ENCODE results near the gene S100Z. TPM values are rescaled to one million over a fixed set of nuclear protein-coding genes. Genes with fewer than 3 reads are reported as not detected.
A peak's percentile ranks its signal among the peaks of the same experiment; 100 is the strongest.

Gene S100Z
- polyA plus RNA-seq, 2 of the 4 experiments (the other 2 are of a cell fraction): not detected

DNA sequence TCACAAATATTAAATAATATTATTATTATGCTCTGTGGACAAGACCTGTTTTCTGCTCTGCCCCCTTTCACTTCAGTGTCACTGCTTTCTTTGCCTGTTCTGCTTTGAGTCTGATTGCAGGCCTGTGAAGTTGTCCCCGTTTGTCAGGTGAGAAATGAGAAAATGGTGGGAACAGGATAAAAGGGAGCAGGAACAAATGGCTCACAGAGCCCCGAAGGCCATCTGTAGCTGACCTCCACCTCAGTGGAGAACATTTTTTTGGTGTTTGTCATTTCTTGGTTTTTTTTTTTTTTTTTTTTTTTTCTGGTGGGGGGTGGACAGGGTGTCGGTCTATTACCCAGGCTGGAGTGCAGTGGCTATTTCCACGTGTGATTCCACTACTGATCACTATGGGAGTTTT is 13.2 kb upstream of the S100Z start:
- Histone ChIP-seq H3K4me2 (peak overlapping the region; percentile 31), H3K27ac (peak overlapping the region; percentile 22 to 51; a peak in 4 of 6 replicates), H3K4me1 (peaks cover 34% of the 10 kb centered on the region), H3K4me3 (no peak overlapping the region), H3K9me3 (no peaks in the 10 kb centered on the region)
- FAIRE-seq (no peak), ATAC-seq (no peak), DNase-seq (ENCODE audit: low read depth in 1 of 2, low spot score in 1 of 2) (no peak)
- ChIA-PET CTCF (interaction anchor here (0.6 to 1.8 kb wide), 5 partner anchors 10 to 241 kb away, joined by 3 to 5 read pairs (median 4); no protein-coding TSS in a partner anchor), POLR2A (interaction anchor here (0.6 kb wide), 1 partner anchor 194 kb away, joined by 3 read pairs; the partner anchor contains the start of gene AGGF1)
- WGBS (ENCODE audit: missing lambda C conversion rate): 52% methylated on average over 4 of the region's 4 CpGs
- TF ChIP-seq POLR2A (IDR thresholded peaks at IDR 0.05; ENCODE audit: low read length): no peak
- TF ChIP-seq POLR2AphosphoS2 (conservative IDR thresholded peaks at IDR 0.05; ENCODE audit: low read length): peak; percentile 82; the same call in 1 of the 2 replicates
- no peak for TF ChIP-seq ZC3H11A (IDR thresholded peaks at IDR 0.05)
- no peak for TF ChIP-seq HOXB5 (CRISPR knock-in tag; IDR thresholded peaks at IDR 0.05)
- TF ChIP-seq BCL3 (IDR thresholded peaks at IDR 0.05): no peak

GRCh38 chr5:76838481-76839261 is 11.1 kb upstream of the S100Z start:
- WGBS (ENCODE audit: missing lambda C conversion rate): 19% methylated on average over 7 of the region's 7 CpGs
- H3K4me1 ChIP-seq: peaks cover 34% of the 10 kb centered on the region
- H3K4me2 ChIP-seq: peak overlapping the region; percentile 68
- peak in 1 of 2 experiments; percentile 51 for DNase-seq (ENCODE audit: low read depth in 1 of 2, low spot score in 1 of 2)
- no peaks in the 10 kb centered on the region for H3K9me3 ChIP-seq
- no peak overlapping the region for H3K4me3 ChIP-seq
- ATAC-seq: peak; percentile 26 to 28; a peak in 5 of 6 replicates
- TF ChIP-seq SMC3 (IDR thresholded peaks at IDR 0.05): 0 out of 3 replicates have a peak, but pooled peaks have one; percentile 4
- TF ChIP-seq JUN (IDR thresholded peaks at IDR 0.05): 0 out of 5 replicates have a peak, but pooled peaks of 1 of the 2 experiments have one; percentile 14
- no peak for TF ChIP-seq CBX8 (IDR thresholded peaks at IDR 0.05)
- no peak for TF ChIP-seq FOSL2 (IDR thresholded peaks at IDR 0.05)
- TF ChIP-seq FOSL2 (CRISPR knock-in tag; IDR thresholded peaks at IDR 0.05): peak; percentile 48
- no peak for TF ChIP-seq JUNB (IDR thresholded peaks at IDR 0.05)
- CTCF ChIA-PET: interaction anchor here (0.6 to 1.8 kb wide), 3 partner anchors 16 to 453 kb away, joined by 3 to 4 read pairs (median 4); no protein-coding TSS in a partner anchor
- POLR2A ChIA-PET: interaction anchor here (0.7 to 1.0 kb wide), 2 partner anchors 32 to 33 kb away, joined by 3 read pairs; no protein-coding TSS in a partner anchor
- H3K27ac ChIP-seq: peak overlapping the region; percentile 45 to 77; a peak in 5 of 6 replicates
- FAIRE-seq: no peak

DNA sequence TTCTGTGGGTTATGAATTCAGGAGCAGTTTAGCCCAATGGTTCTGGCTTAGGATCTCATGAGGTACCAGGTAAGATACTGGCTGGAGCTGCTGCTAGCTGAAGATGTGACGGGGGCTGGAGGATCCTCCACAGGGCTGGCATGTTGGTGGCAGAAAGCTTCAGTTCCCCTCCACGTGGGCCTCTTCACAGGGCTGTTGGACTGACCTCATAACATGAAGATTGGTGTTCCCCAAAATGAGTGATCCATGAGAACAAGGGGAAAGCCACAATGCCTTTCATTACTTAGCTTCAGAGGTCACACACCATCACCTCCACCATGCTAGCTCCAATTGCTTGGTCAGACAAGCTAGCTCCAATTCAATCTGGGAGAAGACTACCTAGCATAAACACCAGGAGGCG is 8.5 kb upstream of the S100Z start:
- CTCF ChIA-PET: interaction anchor here (0.7 to 2.5 kb wide), 5 partner anchors 8 to 174 kb away, joined by 3 to 11 read pairs (median 4); no protein-coding TSS in a partner anchor
- H3K4me3 ChIP-seq: no peak overlapping the region
- WGBS (ENCODE audit: missing lambda C conversion rate): 81% methylated on average over 3 of the region's 3 CpGs
- no peak for DNase-seq (ENCODE audit: low read depth in 1 of 2, low spot score in 1 of 2)
- FAIRE-seq: no peak
- peak; percentile 42 to 52 for ATAC-seq
- peaks cover 27% of the 10 kb centered on the region for H3K4me1 ChIP-seq
- no peak overlapping the region for H3K27ac ChIP-seq
- no peaks in the 10 kb centered on the region for H3K9me3 ChIP-seq
- H3K4me2 ChIP-seq: no peak overlapping the region
- POLR2A ChIA-PET: no interaction called here
- TF ChIP-seq ESRRA (IDR thresholded peaks at IDR 0.05; ENCODE audit: borderline replicate concordance, low read length): no peak
- TF ChIP-seq ZNF302 (CRISPR knock-in tag; IDR thresholded peaks at IDR 0.05): no peak
- TF ChIP-seq POLR2AphosphoS2 (conservative IDR thresholded peaks at IDR 0.05; ENCODE audit: low read length): peak; percentile 85; the same call in 1 of the 2 replicates
- no peak for TF ChIP-seq ELK1 (IDR thresholded peaks at IDR 0.05; ENCODE audit: low read depth, low read length)
- TF ChIP-seq BCL3 (IDR thresholded peaks at IDR 0.05): no peak
- no peak for TF ChIP-seq NFE2L2 (conservative IDR thresholded peaks at IDR 0.05; ENCODE audit: low read length)

All from A549 (cell line).